Cardiac muscle cell (in vitro differentiated cells and primary cell): ENCODE data around the gene ACADVL. TPM values are rescaled to one million over a fixed set of nuclear protein-coding genes. Genes with fewer than 3 reads are reported as not detected.

Source experiments
- DNase-seq, 2 donors: peaks; one replicate each; pipeline versions ENCODE4 v3.0.0 to v3.0.0-alpha.2; 2010 to 2017; ENCODE audit warnings: low read depth in 1 of 2, low spot score in 1 of 2
- H3K27ac ChIP-seq: fragments of 200-600 bp; sonication (generic); 2 replicates; pipeline ENCODE4 v1.5.1; 2016
- H3K27me3 ChIP-seq: fragments of 200-600 bp; sonication (generic); 2 replicates; pipeline ENCODE4 v1.6.0; 2016; ENCODE audit warnings: control low read depth
- H3K36me3 ChIP-seq: fragments of 200-600 bp; sonication (generic); 2 replicates; pipeline ENCODE4 v1.5.1; 2016; ENCODE audit warnings: control low read depth
- H3K4me1 ChIP-seq: fragments of 200-600 bp; sonication (generic); 2 replicates; pipeline ENCODE4 v1.8.1; 2017; ENCODE audit warnings: low read depth, mild to moderate bottlenecking, mixed run types
- H3K4me3 ChIP-seq: fragments of 200-600 bp; sonication (generic); 2 replicates; pipeline ENCODE4 v1.5.1; 2016; ENCODE audit warnings: mild to moderate bottlenecking
- H3K9me3 ChIP-seq: fragments of 200-600 bp; sonication (generic); 2 replicates; pipeline ENCODE4 v1.5.1; 2017; ENCODE audit warnings: low read depth, mild to moderate bottlenecking, control low read depth
- polyA plus RNA-seq: library from polyadenylated mRNA; unstranded; fragments of >200 nt; fragmentation: Nextera tagmentation; extraction: Ambion mirVana; gene quantifications from 2 replicates; pipeline ENCODE4 v1.2.1, GENCODE V29; 2016
- total RNA-seq: library from RNA; depleted of rRNA; stranded (reverse); fragments of >200 nt; gene quantifications from 2 replicates; pipeline ENCODE4 v1.2.3, GENCODE V29; 2016
- TF ChIP-seq, protein P1 (sequence below): IDR thresholded peaks from 2 replicates; pipeline ENCODE4 v1.5.1; 2012; ENCODE audit warnings: low read depth, mild to moderate bottlenecking, low read length

Gene ACADVL
- total and polyA plus RNA-seq, 2 experiments from 2014 or later: 364 to 681 TPM

GRCh38 chr17:7207120-7208001 is 12.4 kb upstream of the ACADVL start:
- Histone ChIP-seq H3K9me3 (no peaks in the 10 kb centered on the region), H3K27me3 (no peaks in the 10 kb centered on the region), H3K36me3 (peaks cover 15% of the 10 kb centered on the region), H3K4me1 (peaks cover 28% of the 10 kb centered on the region), H3K4me3 (no peak overlapping the region), H3K27ac (no peak overlapping the region)
- DNase-seq: peak in 1 of 2 donors; percentile 75
- TF ChIP-seq, protein P1, sequence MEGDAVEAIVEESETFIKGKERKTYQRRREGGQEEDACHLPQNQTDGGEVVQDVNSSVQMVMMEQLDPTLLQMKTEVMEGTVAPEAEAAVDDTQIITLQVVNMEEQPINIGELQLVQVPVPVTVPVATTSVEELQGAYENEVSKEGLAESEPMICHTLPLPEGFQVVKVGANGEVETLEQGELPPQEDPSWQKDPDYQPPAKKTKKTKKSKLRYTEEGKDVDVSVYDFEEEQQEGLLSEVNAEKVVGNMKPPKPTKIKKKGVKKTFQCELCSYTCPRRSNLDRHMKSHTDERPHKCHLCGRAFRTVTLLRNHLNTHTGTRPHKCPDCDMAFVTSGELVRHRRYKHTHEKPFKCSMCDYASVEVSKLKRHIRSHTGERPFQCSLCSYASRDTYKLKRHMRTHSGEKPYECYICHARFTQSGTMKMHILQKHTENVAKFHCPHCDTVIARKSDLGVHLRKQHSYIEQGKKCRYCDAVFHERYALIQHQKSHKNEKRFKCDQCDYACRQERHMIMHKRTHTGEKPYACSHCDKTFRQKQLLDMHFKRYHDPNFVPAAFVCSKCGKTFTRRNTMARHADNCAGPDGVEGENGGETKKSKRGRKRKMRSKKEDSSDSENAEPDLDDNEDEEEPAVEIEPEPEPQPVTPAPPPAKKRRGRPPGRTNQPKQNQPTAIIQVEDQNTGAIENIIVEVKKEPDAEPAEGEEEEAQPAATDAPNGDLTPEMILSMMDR: no peak

DNA sequence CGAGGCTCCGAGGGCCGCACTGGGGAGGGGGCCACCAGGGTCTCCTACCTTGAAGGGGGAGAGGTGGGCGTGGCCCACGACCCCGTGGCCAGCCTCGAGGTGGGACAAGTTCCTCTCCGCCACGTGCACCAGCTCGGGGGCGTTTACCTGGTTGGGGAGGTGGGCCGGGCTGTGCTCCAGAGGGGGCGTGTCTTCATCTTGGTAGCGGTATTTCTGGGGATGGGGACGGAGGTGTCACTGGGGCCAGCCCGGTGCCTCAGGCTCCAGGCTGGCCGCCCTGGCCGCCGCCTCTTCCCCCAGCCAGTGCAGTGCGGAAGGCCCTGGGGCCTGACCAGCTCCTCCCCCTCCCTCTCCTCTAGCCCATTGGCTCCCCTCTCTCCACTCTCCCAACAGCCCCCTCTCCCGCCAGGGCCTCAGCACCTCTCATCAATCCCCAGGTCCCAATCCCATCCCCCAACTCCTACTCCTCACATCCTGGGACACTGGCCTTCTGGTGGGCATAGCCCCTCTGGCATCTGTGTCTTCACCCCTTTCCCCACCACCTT is 11.6 kb upstream of the ACADVL start:
- H3K27me3 ChIP-seq: no peaks in the 10 kb centered on the region
- no peak overlapping the region for H3K27ac ChIP-seq
- no peak overlapping the region for H3K4me3 ChIP-seq
- H3K36me3 ChIP-seq: peaks cover 7% of the 10 kb centered on the region
- no peaks in the 10 kb centered on the region for H3K9me3 ChIP-seq
- TF ChIP-seq, protein P1: no peak
- peak in 1 of 2 donors; percentile 71 for DNase-seq
- peaks cover 30% of the 10 kb centered on the region for H3K4me1 ChIP-seq

- Histone ChIP-seq H3K4me3 (no peak overlapping the region), H3K27ac (peak overlapping the region; percentile 4), H3K4me1 (peaks cover 30% of the 10 kb centered on the region), H3K9me3 (no peaks in the 10 kb centered on the region), H3K27me3 (no peaks in the 10 kb centered on the region), H3K36me3 (peaks cover under 1% of the 10 kb centered on the region)
- TF ChIP-seq, protein P1: no peak
- no peak for DNase-seq
These were observed 10.8 kb upstream of the ACADVL start for GRCh38 chr17:7208754-7209460.

GRCh38 chr17:7211491-7212273 is 8.1 kb upstream of the ACADVL start:
- H3K27ac ChIP-seq: no peak overlapping the region
- no peak for DNase-seq
- TF ChIP-seq, protein P1: no peak
- no peaks in the 10 kb centered on the region for H3K36me3 ChIP-seq
- peak overlapping the region; percentile 22 for H3K4me3 ChIP-seq
- peaks cover 42% of the 10 kb centered on the region for H3K4me1 ChIP-seq
- H3K9me3 ChIP-seq: no peaks in the 10 kb centered on the region
- H3K27me3 ChIP-seq: no peaks in the 10 kb centered on the region

DNA sequence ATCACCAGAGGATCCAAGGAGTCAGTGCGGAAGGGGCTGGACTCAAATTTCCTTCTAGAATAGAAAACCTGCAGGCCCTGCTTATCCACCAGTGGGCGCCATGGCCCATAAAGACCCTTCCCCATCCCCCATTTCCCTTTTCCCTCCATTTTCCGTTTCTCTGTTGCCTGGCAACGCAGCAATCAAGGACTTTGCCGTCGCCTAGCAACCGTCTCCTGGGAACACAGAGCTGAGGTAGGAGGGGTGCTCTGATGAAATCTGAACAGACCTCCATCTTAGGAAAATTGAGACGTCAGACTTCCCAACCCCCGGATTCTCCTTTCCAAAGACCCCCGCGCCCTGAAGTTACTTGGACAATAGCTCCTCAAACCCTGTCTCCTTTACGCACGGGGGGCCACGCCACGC is 5.8 kb upstream of the ACADVL start:
- Histone ChIP-seq H3K27me3 (no peaks in the 10 kb centered on the region), H3K4me1 (peaks cover 40% of the 10 kb centered on the region), H3K36me3 (no peaks in the 10 kb centered on the region), H3K4me3 (peak overlapping the region; percentile 33), H3K9me3 (no peaks in the 10 kb centered on the region), H3K27ac (peak overlapping the region; percentile 24)
- TF ChIP-seq, protein P1: peak; percentile 53
- DNase-seq: peak; percentile 86 to 91
